Neutrophil (primary cell): Measurements from ENCODE around the gene ZCCHC9.
"Not testable (repeated sequence)": the region's sequence is repeated elsewhere in the genome, so short reads cannot be mapped to it uniquely, and the experiment has no call there.

Experiments
- H3K27ac ChIP-seq: fragments of 200-600 bp; sonication (generic); 2 replicates; pipeline ENCODE4 v1.5.1; 2016; ENCODE audit warnings: mild to moderate bottlenecking, moderate library complexity
- H3K27me3 ChIP-seq: fragments of 200-600 bp; sonication (generic); 2 replicates; pipeline ENCODE4 v1.6.0; 2016; ENCODE audit warnings: mild to moderate bottlenecking
- H3K36me3 ChIP-seq: fragments of 200-600 bp; sonication (generic); 2 replicates; pipeline ENCODE4 v1.5.1; 2017
- H3K4me1 ChIP-seq, 2 experiments: fragments of 200-600 bp in 1 of 2; sonication (generic) in 1 of 2; 1 replicate in 1 of 2; 2 replicates in 1 of 2; pipeline versions ENCODE4 v1.5.1 to v1.6.1; 2013 to 2016; ENCODE audit warnings: low read depth in 1 of 2, low read length in 1 of 2, mild to moderate bottlenecking in 1 of 2, moderate library complexity in 1 of 2; ENCODE audit not compliant: control insufficient read depth in 1 of 2, insufficient read depth in 1 of 2
- H3K4me3 ChIP-seq, 2 experiments: fragments of 200-600 bp in 1 of 2; sonication (generic) in 1 of 2; 1 replicate in 1 of 2; 2 replicates in 1 of 2; pipeline ENCODE4 v1.5.1; 2013 to 2016; ENCODE audit warnings: low read depth in 1 of 2, low read length in 1 of 2, mild to moderate bottlenecking in 1 of 2, moderate library complexity in 1 of 2
- H3K9me3 ChIP-seq: fragments of 200-600 bp; sonication (generic); 2 replicates; pipeline ENCODE4 v1.5.1; 2016
- TF ChIP-seq, protein P1 (sequence below): fragments of 200-600 bp; sonication (generic); IDR thresholded peaks from 2 replicates; pipeline ENCODE4 v1.5.1; 2016; ENCODE audit warnings: antibody characterized with exemption

Gene ZCCHC9

DNA sequence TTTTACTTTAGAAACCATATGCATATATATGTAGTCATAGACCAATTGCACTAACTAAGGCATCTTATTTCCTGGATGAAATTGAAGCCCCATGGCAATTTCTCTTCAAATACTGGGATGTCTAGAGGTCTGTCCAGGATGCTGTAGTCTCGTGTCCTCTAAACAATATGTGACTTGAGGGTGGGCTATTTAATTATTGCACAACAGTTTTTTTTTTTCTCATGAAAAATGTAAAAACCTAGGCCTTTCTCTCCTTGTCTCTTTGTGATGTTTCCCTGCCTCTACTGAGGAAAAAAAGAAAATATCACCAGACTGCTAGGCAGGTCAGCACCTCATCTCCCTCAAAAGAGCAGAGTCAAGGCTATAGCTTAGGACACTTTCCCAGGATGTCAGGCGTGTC lies 34.6 kb downstream of the ZCCHC9 start:
- no peaks in the 10 kb centered on the region for H3K4me1 ChIP-seq
- H3K4me3 ChIP-seq = no peak overlapping the region
- H3K9me3 ChIP-seq = no peaks in the 10 kb centered on the region
- TF ChIP-seq, protein P1, sequence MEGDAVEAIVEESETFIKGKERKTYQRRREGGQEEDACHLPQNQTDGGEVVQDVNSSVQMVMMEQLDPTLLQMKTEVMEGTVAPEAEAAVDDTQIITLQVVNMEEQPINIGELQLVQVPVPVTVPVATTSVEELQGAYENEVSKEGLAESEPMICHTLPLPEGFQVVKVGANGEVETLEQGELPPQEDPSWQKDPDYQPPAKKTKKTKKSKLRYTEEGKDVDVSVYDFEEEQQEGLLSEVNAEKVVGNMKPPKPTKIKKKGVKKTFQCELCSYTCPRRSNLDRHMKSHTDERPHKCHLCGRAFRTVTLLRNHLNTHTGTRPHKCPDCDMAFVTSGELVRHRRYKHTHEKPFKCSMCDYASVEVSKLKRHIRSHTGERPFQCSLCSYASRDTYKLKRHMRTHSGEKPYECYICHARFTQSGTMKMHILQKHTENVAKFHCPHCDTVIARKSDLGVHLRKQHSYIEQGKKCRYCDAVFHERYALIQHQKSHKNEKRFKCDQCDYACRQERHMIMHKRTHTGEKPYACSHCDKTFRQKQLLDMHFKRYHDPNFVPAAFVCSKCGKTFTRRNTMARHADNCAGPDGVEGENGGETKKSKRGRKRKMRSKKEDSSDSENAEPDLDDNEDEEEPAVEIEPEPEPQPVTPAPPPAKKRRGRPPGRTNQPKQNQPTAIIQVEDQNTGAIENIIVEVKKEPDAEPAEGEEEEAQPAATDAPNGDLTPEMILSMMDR = no peak
- no peaks in the 10 kb centered on the region for H3K36me3 ChIP-seq
- no peak overlapping the region for H3K27ac ChIP-seq
- no peaks in the 10 kb centered on the region for H3K27me3 ChIP-seq

DNA sequence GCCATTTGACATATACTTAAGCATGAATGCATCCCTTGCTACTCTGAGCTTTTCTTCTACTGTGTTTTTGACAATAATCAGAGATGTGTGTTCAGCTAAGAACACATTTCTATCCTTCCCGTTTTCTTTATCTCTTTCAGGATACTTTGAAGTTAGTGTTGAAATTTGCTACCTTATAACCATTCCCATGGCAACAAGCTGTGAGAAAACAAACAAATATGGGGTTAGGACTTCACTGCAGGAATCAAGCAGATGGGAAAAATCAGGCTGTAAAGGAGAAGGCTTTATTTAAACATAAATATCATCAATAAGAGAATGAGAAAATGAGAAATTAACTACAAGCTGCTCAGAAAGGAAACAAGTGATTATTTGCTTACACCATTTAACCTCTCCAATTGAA lies 35.2 kb downstream of the ZCCHC9 start:
- H3K27me3 ChIP-seq = no peaks in the 10 kb centered on the region
- H3K4me3 ChIP-seq = no peak overlapping the region
- TF ChIP-seq, protein P1 = no peak
- H3K27ac ChIP-seq = no peak overlapping the region
- no peaks in the 10 kb centered on the region for H3K4me1 ChIP-seq
- no peaks in the 10 kb centered on the region for H3K36me3 ChIP-seq
- H3K9me3 ChIP-seq = no peaks in the 10 kb centered on the region

DNA sequence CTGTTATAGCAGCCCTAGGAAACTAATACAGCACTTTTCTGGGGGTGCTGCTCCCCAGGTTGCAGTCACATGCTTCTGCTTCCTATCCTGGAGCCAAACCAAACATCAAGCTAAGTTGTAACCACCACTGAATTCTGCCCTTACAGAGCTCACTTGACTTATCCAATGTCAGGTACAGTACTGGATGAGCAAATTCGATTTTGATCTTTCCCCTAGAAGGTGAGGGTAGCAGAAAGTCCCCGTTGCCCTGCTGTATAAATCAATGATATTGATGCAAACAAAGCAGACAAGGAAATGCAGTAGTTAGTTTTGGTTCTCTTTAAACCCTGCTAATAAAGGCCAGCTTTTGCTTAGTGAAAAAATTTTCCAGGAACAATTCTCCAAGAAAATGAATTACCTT lies 36.4 kb downstream of the ZCCHC9 start:
- Histone ChIP-seq H3K27ac (no peak overlapping the region), H3K36me3 (no peaks in the 10 kb centered on the region), H3K27me3 (no peaks in the 10 kb centered on the region), H3K4me1 (no peaks in the 10 kb centered on the region), H3K9me3 (no peaks in the 10 kb centered on the region), H3K4me3 (no peak overlapping the region)
- TF ChIP-seq, protein P1 = no peak

DNA sequence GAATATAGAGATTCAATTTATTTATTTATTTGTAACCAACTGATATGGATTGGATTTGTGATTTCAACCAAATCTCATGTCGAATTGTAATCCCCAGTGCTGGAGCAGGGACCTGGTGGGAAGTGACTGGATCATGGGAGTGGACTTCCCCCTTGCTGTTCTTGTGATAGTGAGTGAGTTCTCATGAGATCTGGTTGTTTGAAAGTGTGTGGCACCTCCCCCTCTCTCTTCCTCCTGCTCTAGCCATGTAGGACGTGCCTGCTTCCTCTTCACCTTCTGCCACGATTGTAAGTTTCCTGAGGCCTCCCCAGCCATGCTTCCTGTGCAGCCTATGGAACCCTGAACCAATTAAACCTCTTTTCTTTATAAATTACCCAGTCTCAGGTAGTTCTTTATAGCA lies 36.8 kb downstream of the ZCCHC9 start:
- not testable (repeated sequence) for H3K27me3 ChIP-seq, H3K36me3 ChIP-seq, H3K9me3 ChIP-seq, H3K27ac ChIP-seq, H3K4me3 ChIP-seq, H3K4me1 ChIP-seq

DNA sequence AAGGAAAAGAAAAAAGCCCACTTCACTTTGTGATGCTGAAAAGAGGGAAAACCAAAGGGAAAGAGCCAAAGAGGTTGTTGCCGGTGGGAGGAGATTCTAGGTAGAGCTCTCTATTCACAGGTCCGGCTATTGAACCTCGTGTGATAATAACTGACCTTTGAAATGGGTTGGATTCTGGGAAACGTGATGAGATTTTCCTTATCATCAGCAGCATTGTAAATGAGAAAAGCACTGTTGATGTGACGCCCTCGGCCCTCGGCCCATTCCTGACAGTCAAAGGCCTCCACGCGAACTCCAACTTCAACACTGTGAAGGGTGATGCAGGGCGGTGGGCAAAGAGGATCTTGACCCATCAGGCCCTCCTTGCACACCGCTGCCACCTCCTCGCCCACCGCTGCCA lies 43.3 kb downstream of the ZCCHC9 start:
- Histone ChIP-seq H3K9me3 (no peaks in the 10 kb centered on the region), H3K4me1 (no peaks in the 10 kb centered on the region), H3K36me3 (no peaks in the 10 kb centered on the region), H3K27ac (no peak overlapping the region), H3K27me3 (no peaks in the 10 kb centered on the region), H3K4me3 (no peak overlapping the region)
- TF ChIP-seq, protein P1 = no peak

DNA sequence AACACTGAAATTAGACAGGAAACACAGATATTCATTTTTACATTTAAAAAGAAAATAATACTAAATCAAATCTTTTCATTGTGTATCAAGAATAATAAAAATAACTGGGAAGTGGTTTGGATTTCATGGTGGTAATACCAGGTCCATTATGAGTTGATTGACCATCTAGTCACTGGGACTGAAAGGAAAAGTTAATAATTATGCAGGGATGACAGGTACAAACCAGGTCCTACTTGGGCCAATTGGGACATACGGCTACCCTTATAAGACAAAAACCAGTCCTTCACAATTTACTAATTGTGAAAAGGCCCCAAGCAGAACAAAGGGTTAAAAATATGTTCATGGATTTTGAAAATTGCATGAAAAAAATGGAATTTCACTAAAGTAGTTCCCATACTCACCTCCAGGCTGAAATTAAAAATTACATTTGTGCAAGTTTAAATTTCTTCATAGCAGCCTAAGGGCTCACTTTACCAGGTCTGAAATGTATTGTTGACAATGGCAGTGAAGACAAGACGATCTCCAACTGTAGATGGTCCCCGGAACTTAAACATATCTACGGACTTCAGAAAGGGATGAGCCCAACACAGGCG lies 44.1 kb downstream of the ZCCHC9 start:
- H3K9me3 ChIP-seq = no peaks in the 10 kb centered on the region
- H3K27ac ChIP-seq = no peak overlapping the region
- TF ChIP-seq, protein P1 = no peak
- no peaks in the 10 kb centered on the region for H3K27me3 ChIP-seq
- H3K4me1 ChIP-seq = no peaks in the 10 kb centered on the region
- H3K36me3 ChIP-seq = no peaks in the 10 kb centered on the region
- H3K4me3 ChIP-seq = no peak overlapping the region
